Breast epithelium (tissue), 3 donors: ENCODE data around the gene SLC25A27.

Source experiments
- CTCF ChIP-seq, 3 donors: fragments of 450-650 bp; IDR thresholded peaks; one replicate each; pipeline ENCODE4 v1.5.1; 2016 to 2017; ENCODE audit warnings: antibody characterized with exemption in 3 of 3, mild to moderate bottlenecking in 3 of 3, moderate library complexity in 3 of 3
- POLR2A ChIP-seq: fragments of 450-650 bp; IDR thresholded peaks from one replicate; pipeline ENCODE4 v1.6.1; 2016; ENCODE audit warnings: antibody characterized with exemption, mild to moderate bottlenecking, moderate library complexity
- POLR2AphosphoS5 ChIP-seq, 3 donors: sonication (generic); formaldehyde crosslinking; IDR thresholded peaks; one replicate each; pipeline ENCODE4 v1.6.1; 2017; ENCODE audit warnings: antibody characterized with exemption in 3 of 3

GRCh38 chr6:46610862-46611553, 41.8 kb upstream of the SLC25A27 start:
- TF ChIP-seq CTCF (IDR thresholded peaks at IDR 0.05) (no peak), POLR2A (no peak), POLR2AphosphoS5 (IDR thresholded peaks at IDR 0.05) (no peak)
